Activated T-cell treated with anti-CD3 and anti-CD28 coated beads for 48 hours (primary cell): ENCODE data around the gene GTF2H4.
"Not testable (repeated sequence)": the region's sequence is repeated elsewhere in the genome, so short reads cannot be mapped to it uniquely, and the experiment has no call there.

ENCODE experiments used
- DNase-seq: peaks from one replicate; pipeline ENCODE4 v3.0.0-alpha.2; 2020; ENCODE audit warnings: low read depth

The GTF2H4 gene

GRCh38 chr6:30907758-30908591, at the start of gene GTF2H4:
TSS of gene GTF2H4 (plus strand) at chr6:30908207.
- DNase-seq = peak; percentile 91

- DNase-seq = not testable (repeated sequence)
These were observed 48.3 kb upstream of the GTF2H4 start for GRCh38 chr6:30859726-30860125.

GRCh38 chr6:30861257-30862048, 46.6 kb upstream of the GTF2H4 start:
- DNase-seq = no peak

GRCh38 chr6:30862156-30862875, 45.7 kb upstream of the GTF2H4 start:
- no peak for DNase-seq

GRCh38 chr6:30864325-30864724, 43.7 kb upstream of the GTF2H4 start:
- no peak for DNase-seq

- DNase-seq = not testable (repeated sequence)
These were observed 38.7 kb upstream of the GTF2H4 start for GRCh38 chr6:30869241-30869749.

- DNase-seq = no peak
These were observed 37.5 kb upstream of the GTF2H4 start for GRCh38 chr6:30870546-30870945.

- no peak for DNase-seq
These were observed 36.3 kb upstream of the GTF2H4 start for GRCh38 chr6:30871592-30872183.

GRCh38 chr6:30873137-30873640, 34.8 kb upstream of the GTF2H4 start:
- DNase-seq = no peak

- DNase-seq = not testable (repeated sequence)
These were observed 34.2 kb upstream of the GTF2H4 start for GRCh38 chr6:30873795-30874194.

- no peak for DNase-seq
These were observed 32.6 kb upstream of the GTF2H4 start for GRCh38 chr6:30875244-30876038.

- DNase-seq = no peak
These were observed 31.8 kb upstream of the GTF2H4 start for GRCh38 chr6:30876039-30876730.

GRCh38 chr6:30877419-30878262, 30.4 kb upstream of the GTF2H4 start:
- DNase-seq = peak; percentile 61

GRCh38 chr6:30879684-30880427, 28.2 kb upstream of the GTF2H4 start:
- no peak for DNase-seq

- no peak for DNase-seq
These were observed 27.2 kb upstream of the GTF2H4 start for GRCh38 chr6:30880698-30881252.

- DNase-seq = no peak
These were observed 26.4 kb upstream of the GTF2H4 start for GRCh38 chr6:30881392-30882203.

GRCh38 chr6:30882204-30882758, 25.7 kb upstream of the GTF2H4 start:
- no peak for DNase-seq
